Mammary epithelial cell (primary cell): Measurements from ENCODE around the gene LGALS1.

Experiments
- EZH2 ChIP-seq: IDR thresholded peaks from 2 replicates; pipeline ENCODE4 v1.6.1; 2012; ENCODE audit warnings: low read length, inconsistent platforms, borderline replicate concordance
- TF ChIP-seq, protein P1 (sequence below), 2 donors: IDR thresholded peaks in 1 of 2; conservative IDR thresholded peaks in 1 of 2; 2 replicates each; pipeline ENCODE4 v1.5.1; 2011 to 2012; ENCODE audit warnings: inconsistent platforms in 2 of 2, low read length in 2 of 2, mild to moderate bottlenecking in 2 of 2, control low read depth in 1 of 2, low read depth in 1 of 2; ENCODE audit not compliant: insufficient read depth in 1 of 2; ENCODE audit errors: extremely low read depth in 1 of 2

DNA sequence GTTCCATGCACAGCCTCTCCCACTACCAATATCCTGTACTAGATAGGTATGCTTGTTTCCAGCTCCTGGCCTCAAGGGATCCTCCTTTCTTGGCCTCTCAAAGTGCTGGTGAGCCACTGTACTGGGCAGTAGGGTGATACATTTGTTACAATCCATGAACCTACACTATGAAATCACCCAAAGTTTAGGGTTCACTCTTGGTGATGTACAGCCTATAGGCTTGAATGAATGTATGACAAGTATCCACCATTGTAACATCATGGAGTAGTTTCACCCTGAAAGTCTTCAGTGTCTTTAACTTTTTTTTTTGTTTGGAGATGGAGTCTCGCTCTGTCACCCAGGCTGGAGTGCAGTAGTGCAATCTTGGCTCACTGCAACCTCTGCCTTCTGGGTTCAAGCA, 53.2 kb downstream of the LGALS1 start:
- TF ChIP-seq, protein P1, sequence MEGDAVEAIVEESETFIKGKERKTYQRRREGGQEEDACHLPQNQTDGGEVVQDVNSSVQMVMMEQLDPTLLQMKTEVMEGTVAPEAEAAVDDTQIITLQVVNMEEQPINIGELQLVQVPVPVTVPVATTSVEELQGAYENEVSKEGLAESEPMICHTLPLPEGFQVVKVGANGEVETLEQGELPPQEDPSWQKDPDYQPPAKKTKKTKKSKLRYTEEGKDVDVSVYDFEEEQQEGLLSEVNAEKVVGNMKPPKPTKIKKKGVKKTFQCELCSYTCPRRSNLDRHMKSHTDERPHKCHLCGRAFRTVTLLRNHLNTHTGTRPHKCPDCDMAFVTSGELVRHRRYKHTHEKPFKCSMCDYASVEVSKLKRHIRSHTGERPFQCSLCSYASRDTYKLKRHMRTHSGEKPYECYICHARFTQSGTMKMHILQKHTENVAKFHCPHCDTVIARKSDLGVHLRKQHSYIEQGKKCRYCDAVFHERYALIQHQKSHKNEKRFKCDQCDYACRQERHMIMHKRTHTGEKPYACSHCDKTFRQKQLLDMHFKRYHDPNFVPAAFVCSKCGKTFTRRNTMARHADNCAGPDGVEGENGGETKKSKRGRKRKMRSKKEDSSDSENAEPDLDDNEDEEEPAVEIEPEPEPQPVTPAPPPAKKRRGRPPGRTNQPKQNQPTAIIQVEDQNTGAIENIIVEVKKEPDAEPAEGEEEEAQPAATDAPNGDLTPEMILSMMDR (conservative IDR thresholded peaks at IDR 0.05 in 1 of 2, IDR thresholded peaks at IDR 0.05 in 1 of 2; ENCODE audit: extremely low read depth in 1 of 2, insufficient read depth in 1 of 2, low read depth in 1 of 2, low read length in 2 of 2): no peak
- TF ChIP-seq EZH2: no peak
